ENCODE measurements around the gene ASNSD1.

The ASNSD1 gene

GRCh38 chr2:189631849-189632248, 29.4 kb upstream of the ASNSD1 start:
- Histone ChIP-seq H3K4me1 (ENCODE audit: control insufficient read depth, low read length) (no peaks in the 10 kb centered on the region), H3K36me3 (ENCODE audit: control insufficient read depth, low read length) (no peaks in the 10 kb centered on the region), H3K79me2 (ENCODE audit: control insufficient read depth, low read length) (no peaks in the 10 kb centered on the region), H4K20me1 (ENCODE audit: control insufficient read depth, insufficient read depth, low read depth, low read length) (no peaks in the 10 kb centered on the region), H3K4me2 (ENCODE audit: low read length) (no peak overlapping the region), H3K27me3 (ENCODE audit: control insufficient read depth, low read length) (0 out of 2 replicates have a peak, but pooled peaks cover 4% of the 10 kb centered on the region), H3K9me2 (replicated peaks; ENCODE audit: control insufficient read depth, low read length) (no peaks in the 10 kb centered on the region), H3K9me3 (ENCODE audit: control insufficient read depth, insufficient read depth, low read length) (no peaks in the 10 kb centered on the region), H3F3A (ENCODE audit: control insufficient read depth, insufficient read depth) (no peaks in the 10 kb centered on the region), H3K4me3 (ENCODE audit: low read length) (no peak overlapping the region), H3K27ac (ENCODE audit: low read depth, low read length) (no peak overlapping the region)
- TF ChIP-seq CTCF (IDR thresholded peaks at IDR 0.05; ENCODE audit: low read depth, low read length, poor library complexity, severe bottlenecking) (no peak), EZH2phosphoT487 (IDR thresholded peaks at IDR 0.05; ENCODE audit: borderline replicate concordance, low read length) (no peak)

GRCh38 chr2:189633392-189633811, 27.9 kb upstream of the ASNSD1 start:
- H3K4me3 ChIP-seq (ENCODE audit: low read length) = no peak overlapping the region
- no peaks in the 10 kb centered on the region for H3K4me1 ChIP-seq (ENCODE audit: control insufficient read depth, low read length)
- no peaks in the 10 kb centered on the region for H3K9me3 ChIP-seq (ENCODE audit: control insufficient read depth, insufficient read depth, low read length)
- no peaks in the 10 kb centered on the region for H4K20me1 ChIP-seq (ENCODE audit: control insufficient read depth, insufficient read depth, low read depth, low read length)
- no peak overlapping the region for H3K27ac ChIP-seq (ENCODE audit: low read depth, low read length)
- TF ChIP-seq EZH2phosphoT487 (IDR thresholded peaks at IDR 0.05; ENCODE audit: borderline replicate concordance, low read length) (no peak), CTCF (IDR thresholded peaks at IDR 0.05; ENCODE audit: low read depth, low read length, poor library complexity, severe bottlenecking) (peak; percentile 46)
- H3K4me2 ChIP-seq (ENCODE audit: low read length) = no peak overlapping the region
- no peaks in the 10 kb centered on the region for H3K9me2 ChIP-seq (replicated peaks; ENCODE audit: control insufficient read depth, low read length)
- H3F3A ChIP-seq (ENCODE audit: control insufficient read depth, insufficient read depth) = no peaks in the 10 kb centered on the region
- H3K27me3 ChIP-seq (ENCODE audit: control insufficient read depth, low read length) = 0 out of 2 replicates have a peak, but pooled peaks cover 4% of the 10 kb centered on the region
- no peaks in the 10 kb centered on the region for H3K36me3 ChIP-seq (ENCODE audit: control insufficient read depth, low read length)
- H3K79me2 ChIP-seq (ENCODE audit: control insufficient read depth, low read length) = no peaks in the 10 kb centered on the region

- no peaks in the 10 kb centered on the region for H3K79me2 ChIP-seq (ENCODE audit: control insufficient read depth, low read length)
- H3K36me3 ChIP-seq (ENCODE audit: control insufficient read depth, low read length) = no peaks in the 10 kb centered on the region
- H3K4me2 ChIP-seq (ENCODE audit: low read length) = no peak overlapping the region
- TF ChIP-seq CTCF (IDR thresholded peaks at IDR 0.05; ENCODE audit: low read depth, low read length, poor library complexity, severe bottlenecking) = no peak
- no peak for TF ChIP-seq EZH2phosphoT487 (IDR thresholded peaks at IDR 0.05; ENCODE audit: borderline replicate concordance, low read length)
- H3K4me3 ChIP-seq (ENCODE audit: low read length) = no peak overlapping the region
- H3K9me2 ChIP-seq (replicated peaks; ENCODE audit: control insufficient read depth, low read length) = no peaks in the 10 kb centered on the region
- no peaks in the 10 kb centered on the region for H4K20me1 ChIP-seq (ENCODE audit: control insufficient read depth, insufficient read depth, low read depth, low read length)
- H3K9me3 ChIP-seq (ENCODE audit: control insufficient read depth, insufficient read depth, low read length) = no peaks in the 10 kb centered on the region
- no peaks in the 10 kb centered on the region for H3F3A ChIP-seq (ENCODE audit: control insufficient read depth, insufficient read depth)
- no peaks in the 10 kb centered on the region for H3K4me1 ChIP-seq (ENCODE audit: control insufficient read depth, low read length)
- H3K27ac ChIP-seq (ENCODE audit: low read depth, low read length) = no peak overlapping the region
- 0 out of 2 replicates have a peak, but pooled peaks cover 4% of the 10 kb centered on the region for H3K27me3 ChIP-seq (ENCODE audit: control insufficient read depth, low read length)
Observed at GRCh38 chr2:189635353-189635752, 25.9 kb upstream of the ASNSD1 start.
